ENCODE measurements around the gene SDCCAG8. TPM values are rescaled to one million over a fixed set of nuclear protein-coding genes. Genes with fewer than 3 reads are reported as not detected.

The SDCCAG8 gene
- total and polyA plus RNA-seq, 2 donors from 2014 or later = 29.6 to 53.2 TPM

- DNase-seq (no peak), FAIRE-seq (no peak)
- H3K36me3 ChIP-seq (ENCODE audit: control insufficient read depth in 2 of 3, insufficient read depth in 3 of 3, low read length in 3 of 3) = peaks cover 0 to 3% (median 0%) of the 10 kb centered on the region in 3 donors
- no peak overlapping the region for H3K9ac ChIP-seq (ENCODE audit: low read length in 3 of 3)
- no peaks in the 10 kb centered on the region for H3K9me3 ChIP-seq (ENCODE audit: control insufficient read depth in 2 of 3, insufficient read depth in 1 of 3, low read length in 3 of 3)
- no peak for TF ChIP-seq CTCF (IDR thresholded peaks at IDR 0.05; ENCODE audit: borderline replicate concordance, extremely low read depth, insufficient read depth)
- intact Hi-C loops (cut with DNase I) = no loop called here
- no peak overlapping the region for H3K27ac ChIP-seq (ENCODE audit: low read depth in 2 of 2, low read length in 2 of 2)
- H3K4me1 ChIP-seq (ENCODE audit: control insufficient read depth in 2 of 3, insufficient read depth in 2 of 3, low read depth in 1 of 3, low read length in 3 of 3) = no peaks in the 10 kb centered on the region
- no peak overlapping the region for H3K4me3 ChIP-seq (ENCODE audit: low read length in 3 of 3)
- H3K27me3 ChIP-seq (ENCODE audit: control insufficient read depth, insufficient read depth, low read length) = no peaks in the 10 kb centered on the region
Observed at GRCh38 chr1:243406424-243406823, 150.6 kb downstream of the SDCCAG8 start.

DNA sequence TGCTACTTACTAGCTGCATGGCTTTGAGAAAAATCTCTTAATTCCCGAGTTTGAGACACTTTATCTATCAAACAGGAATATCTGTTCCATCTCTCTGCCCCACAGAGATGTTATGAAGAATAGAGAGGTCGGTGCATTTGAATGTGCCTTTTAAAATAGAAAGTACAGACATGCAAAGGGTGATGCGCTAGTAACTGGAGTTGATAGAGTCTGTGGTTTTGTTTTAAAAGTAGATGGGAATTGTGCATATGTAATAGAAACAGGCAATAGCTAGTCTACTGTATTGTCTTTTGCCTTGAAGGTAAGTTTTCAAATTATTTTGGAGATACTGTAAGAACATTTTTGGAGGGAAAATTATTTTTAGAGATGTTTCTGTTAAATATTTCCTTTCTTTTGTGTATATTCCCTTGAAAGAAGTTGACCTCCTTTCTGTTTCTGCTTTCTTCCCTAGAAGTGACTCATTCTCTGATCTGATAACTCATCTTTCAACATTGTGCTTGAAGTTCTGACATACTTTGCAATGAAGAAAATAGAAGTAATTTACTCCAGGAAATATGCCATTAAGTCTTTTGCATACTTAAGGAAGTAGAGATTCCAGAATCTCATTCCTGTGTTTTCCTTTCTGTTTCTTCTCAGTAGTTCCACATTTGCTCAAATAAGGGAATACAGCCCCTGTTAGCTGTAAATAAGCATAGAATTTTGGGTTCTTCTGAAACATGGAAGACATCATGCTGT is 151.6 kb downstream of the SDCCAG8 start:
- Histone ChIP-seq H3K4me3 (ENCODE audit: low read length in 3 of 3) (no peak overlapping the region), H3K36me3 (ENCODE audit: control insufficient read depth in 2 of 3, insufficient read depth in 3 of 3, low read length in 3 of 3) (peaks cover 0 to 3% (median 0%) of the 10 kb centered on the region in 3 donors), H3K27me3 (ENCODE audit: control insufficient read depth, insufficient read depth, low read length) (no peaks in the 10 kb centered on the region), H3K9ac (ENCODE audit: low read length in 3 of 3) (no peak overlapping the region), H3K9me3 (ENCODE audit: control insufficient read depth in 2 of 3, insufficient read depth in 1 of 3, low read length in 3 of 3) (no peaks in the 10 kb centered on the region), H3K4me1 (ENCODE audit: control insufficient read depth in 2 of 3, insufficient read depth in 2 of 3, low read depth in 1 of 3, low read length in 3 of 3) (no peaks in the 10 kb centered on the region), H3K27ac (ENCODE audit: low read depth in 2 of 2, low read length in 2 of 2) (no peak overlapping the region)
- FAIRE-seq = no peak
- TF ChIP-seq CTCF (IDR thresholded peaks at IDR 0.05; ENCODE audit: borderline replicate concordance, extremely low read depth, insufficient read depth) = no peak
- intact Hi-C loops (cut with DNase I) = no loop called here
- DNase-seq = no peak

GRCh38 chr1:243408479-243408878 is 152.6 kb downstream of the SDCCAG8 start:
- FAIRE-seq = no peak
- Histone ChIP-seq H3K9ac (ENCODE audit: low read length in 3 of 3) (no peak overlapping the region), H3K36me3 (ENCODE audit: control insufficient read depth in 2 of 3, insufficient read depth in 3 of 3, low read length in 3 of 3) (peaks cover 0 to 3% (median 0%) of the 10 kb centered on the region in 3 donors), H3K4me3 (ENCODE audit: low read length in 3 of 3) (no peak overlapping the region), H3K27me3 (ENCODE audit: control insufficient read depth, insufficient read depth, low read length) (no peaks in the 10 kb centered on the region), H3K9me3 (ENCODE audit: control insufficient read depth in 2 of 3, insufficient read depth in 1 of 3, low read length in 3 of 3) (no peaks in the 10 kb centered on the region), H3K4me1 (ENCODE audit: control insufficient read depth in 2 of 3, insufficient read depth in 2 of 3, low read depth in 1 of 3, low read length in 3 of 3) (no peaks in the 10 kb centered on the region), H3K27ac (ENCODE audit: low read depth in 2 of 2, low read length in 2 of 2) (no peak overlapping the region)
- DNase-seq = no peak
- intact Hi-C loops (cut with DNase I) = no loop called here
- TF ChIP-seq CTCF (IDR thresholded peaks at IDR 0.05; ENCODE audit: borderline replicate concordance, extremely low read depth, insufficient read depth) = no peak

All from kidney (tissue), 14 donors.